ENCODE results near the gene SULT1A1. TPM values are rescaled to one million over a fixed set of nuclear protein-coding genes. Genes with fewer than 3 reads are reported as not detected.
"Not testable (repeated sequence)": the region's sequence is repeated elsewhere in the genome, so short reads cannot be mapped to it uniquely, and the experiment has no call there.

Gene SULT1A1
- total RNA-seq, 2 experiments from 2014 or later = 41.0 to 61.2 TPM

DNA sequence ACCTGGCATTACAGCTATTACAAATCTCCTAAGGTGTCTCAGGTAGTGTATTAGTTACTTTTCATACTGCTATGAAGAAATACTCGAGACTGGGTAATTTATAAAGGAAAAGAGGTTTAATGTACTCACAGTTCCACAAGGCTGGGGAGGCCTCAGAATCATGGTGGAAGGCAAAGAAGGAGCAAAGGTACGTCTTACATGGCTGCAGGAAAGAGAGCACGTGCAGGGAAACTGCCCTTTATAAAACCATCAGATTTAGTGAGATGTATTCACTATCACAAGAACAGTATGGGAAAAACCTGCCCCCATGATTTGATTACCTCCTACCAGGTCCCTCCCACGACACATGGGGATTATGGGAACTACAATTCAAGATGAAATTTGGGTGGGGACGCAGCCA is 21.1 kb upstream of the SULT1A1 start:
- H3K27ac ChIP-seq (ENCODE audit: low read depth, low read length, poor library complexity, severe bottlenecking); DNase-seq (ENCODE audit: low spot score); BruUV-seq (replicated peaks); H3K4me2 ChIP-seq (ENCODE audit: low read length); CTCF ChIA-PET (ENCODE audit: unreplicated experiment); H3K4me1 ChIP-seq (ENCODE audit: insufficient read depth, low read length, poor library complexity, severe bottlenecking); H3K36me3 ChIP-seq (ENCODE audit: insufficient read depth, low read length); H3K9me2 ChIP-seq (ENCODE audit: insufficient read depth, low read length); H3K79me2 ChIP-seq (ENCODE audit: insufficient read depth, low read depth, low read length); H3K9me3 ChIP-seq (ENCODE audit: low read length); intact Hi-C loops (cut with micrococcal nuclease; ENCODE audit: unreplicated experiment); H3K4me3 ChIP-seq (ENCODE audit: low read depth, low read length, poor library complexity, severe bottlenecking); H4K20me1 ChIP-seq (ENCODE audit: insufficient read depth, low read length); H2AFZ ChIP-seq (ENCODE audit: low read length); POLR2A ChIA-PET: not testable (repeated sequence)

DNA sequence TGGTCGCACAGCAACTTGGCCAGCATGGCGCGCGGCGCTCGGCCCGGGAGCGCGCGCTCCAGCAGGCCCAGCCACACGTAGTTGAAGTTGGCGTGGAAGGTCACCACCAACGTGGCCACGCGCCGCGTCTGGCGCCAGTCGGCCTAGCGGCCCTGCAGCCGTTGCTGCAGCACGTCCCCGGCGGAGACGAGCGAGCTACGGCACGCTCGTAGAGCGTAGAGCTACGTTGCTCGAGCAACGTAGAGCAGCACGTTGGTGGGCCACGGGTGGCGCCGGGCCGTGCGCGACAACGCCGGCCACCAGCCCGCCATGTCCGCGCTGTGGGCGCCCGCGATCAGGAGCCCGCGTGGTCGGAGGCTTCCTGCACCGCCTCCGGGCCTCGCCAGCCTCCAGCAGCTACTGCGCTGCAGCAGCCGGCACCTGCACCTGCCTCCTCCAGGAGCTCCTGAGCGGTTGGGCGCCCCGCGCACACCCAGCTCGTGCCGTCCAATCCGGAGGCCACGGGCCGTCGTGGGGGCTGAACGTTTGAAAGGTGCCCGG is 13.4 kb upstream of the SULT1A1 start:
- Histone ChIP-seq H4K20me1 (ENCODE audit: insufficient read depth, low read length) (no peaks in the 10 kb centered on the region), H3K79me2 (ENCODE audit: insufficient read depth, low read depth, low read length) (peaks cover 48% of the 10 kb centered on the region), H3K4me2 (ENCODE audit: low read length) (peak overlapping the region; percentile 77), H3K27ac (ENCODE audit: low read depth, low read length, poor library complexity, severe bottlenecking) (peak overlapping the region; percentile 60), H2AFZ (ENCODE audit: low read length) (peak overlapping the region; percentile 66), H3K4me1 (ENCODE audit: insufficient read depth, low read length, poor library complexity, severe bottlenecking) (peaks cover 43% of the 10 kb centered on the region), H3K9me3 (ENCODE audit: low read length) (no peaks in the 10 kb centered on the region), H3K9me2 (ENCODE audit: insufficient read depth, low read length) (no peaks in the 10 kb centered on the region), H3K4me3 (ENCODE audit: low read depth, low read length, poor library complexity, severe bottlenecking) (peak overlapping the region; percentile 92), H3K36me3 (ENCODE audit: insufficient read depth, low read length) (peaks cover 27% of the 10 kb centered on the region)
- DNase-seq (ENCODE audit: low spot score) = peak; percentile 94
- no TSS peak for BruUV-seq (replicated peaks)
- intact Hi-C loops (cut with micrococcal nuclease; ENCODE audit: unreplicated experiment) = loop anchor here (1.0 kb wide), 1 partner anchor 131 kb away; the partner anchor contains the start of gene CLN3
- CTCF ChIA-PET (ENCODE audit: unreplicated experiment) = interaction anchor here (0.6 kb wide), 1 partner anchor 132 kb away, joined by 3 read pairs; no protein-coding TSS in a partner anchor
- TF ChIP-seq EZH2phosphoT487 (IDR thresholded peaks at IDR 0.05; ENCODE audit: borderline replicate concordance, low read depth, low read length) = no peak
- TF ChIP-seq, protein P1, sequence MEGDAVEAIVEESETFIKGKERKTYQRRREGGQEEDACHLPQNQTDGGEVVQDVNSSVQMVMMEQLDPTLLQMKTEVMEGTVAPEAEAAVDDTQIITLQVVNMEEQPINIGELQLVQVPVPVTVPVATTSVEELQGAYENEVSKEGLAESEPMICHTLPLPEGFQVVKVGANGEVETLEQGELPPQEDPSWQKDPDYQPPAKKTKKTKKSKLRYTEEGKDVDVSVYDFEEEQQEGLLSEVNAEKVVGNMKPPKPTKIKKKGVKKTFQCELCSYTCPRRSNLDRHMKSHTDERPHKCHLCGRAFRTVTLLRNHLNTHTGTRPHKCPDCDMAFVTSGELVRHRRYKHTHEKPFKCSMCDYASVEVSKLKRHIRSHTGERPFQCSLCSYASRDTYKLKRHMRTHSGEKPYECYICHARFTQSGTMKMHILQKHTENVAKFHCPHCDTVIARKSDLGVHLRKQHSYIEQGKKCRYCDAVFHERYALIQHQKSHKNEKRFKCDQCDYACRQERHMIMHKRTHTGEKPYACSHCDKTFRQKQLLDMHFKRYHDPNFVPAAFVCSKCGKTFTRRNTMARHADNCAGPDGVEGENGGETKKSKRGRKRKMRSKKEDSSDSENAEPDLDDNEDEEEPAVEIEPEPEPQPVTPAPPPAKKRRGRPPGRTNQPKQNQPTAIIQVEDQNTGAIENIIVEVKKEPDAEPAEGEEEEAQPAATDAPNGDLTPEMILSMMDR (conservative IDR thresholded peaks at IDR 0.05; ENCODE audit: low read length) = no peak
- POLR2A ChIA-PET = interaction anchor here (0.6 to 1.1 kb wide), 2 partner anchors 131 to 434 kb away, joined by 3 to 4 read pairs; partner anchors contain the start of gene CLN3

DNA sequence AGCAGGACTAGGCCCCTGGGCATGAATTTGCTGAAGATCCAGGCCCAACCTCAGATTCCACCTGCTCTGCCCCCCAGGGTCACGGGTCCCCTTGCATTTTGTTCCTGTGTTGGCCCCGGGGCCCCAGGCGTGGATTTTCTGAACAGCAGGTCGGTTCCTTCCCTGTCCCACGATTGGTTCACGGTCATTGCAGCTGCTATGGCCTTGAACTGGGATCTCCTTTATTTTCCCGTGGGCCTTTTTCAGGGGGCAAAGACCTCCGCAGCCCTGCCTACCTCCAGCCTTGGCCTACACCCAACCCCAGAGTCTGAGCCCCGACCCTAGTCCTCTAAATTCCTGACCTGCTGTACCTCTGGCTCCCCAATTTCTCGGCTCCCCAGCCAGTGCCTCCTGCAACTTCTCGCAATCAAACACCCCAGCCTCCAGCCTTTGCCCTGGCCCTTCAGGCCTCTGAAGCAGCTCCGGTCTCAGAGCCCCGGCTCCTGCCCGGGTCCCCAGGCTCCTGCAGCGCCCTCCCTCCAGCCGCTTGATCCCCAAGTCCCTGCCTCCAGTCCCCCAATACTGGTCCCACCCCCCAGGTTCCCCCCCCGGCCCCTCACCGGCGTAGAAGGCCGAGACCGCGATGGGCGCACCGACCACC is 12.8 kb upstream of the SULT1A1 start:
- peak overlapping the region; percentile 66 for H2AFZ ChIP-seq (ENCODE audit: low read length)
- intact Hi-C loops (cut with micrococcal nuclease; ENCODE audit: unreplicated experiment) = loop anchor here (1.0 kb wide), 1 partner anchor 130 kb away; the partner anchor contains the start of gene CLN3

More for the DNA sequence above, 12.8 kb upstream of the SULT1A1 start:
- not testable (repeated sequence) for BruUV-seq (replicated peaks); H3K9me2 ChIP-seq (ENCODE audit: insufficient read depth, low read length); H4K20me1 ChIP-seq (ENCODE audit: insufficient read depth, low read length); H3K9me3 ChIP-seq (ENCODE audit: low read length)
- Histone ChIP-seq H3K36me3 (ENCODE audit: insufficient read depth, low read length) (peaks cover 27% of the 10 kb centered on the region), H3K4me3 (ENCODE audit: low read depth, low read length, poor library complexity, severe bottlenecking) (peak overlapping the region; percentile 92), H3K27ac (ENCODE audit: low read depth, low read length, poor library complexity, severe bottlenecking) (peak overlapping the region; percentile 60), H3K4me1 (ENCODE audit: insufficient read depth, low read length, poor library complexity, severe bottlenecking) (peaks cover 49% of the 10 kb centered on the region), H3K79me2 (ENCODE audit: insufficient read depth, low read depth, low read length) (peaks cover 49% of the 10 kb centered on the region), H3K4me2 (ENCODE audit: low read length) (peak overlapping the region; percentile 77)
- CTCF ChIA-PET (ENCODE audit: unreplicated experiment) = interaction anchor here (0.6 kb wide), 1 partner anchor 132 kb away, joined by 3 read pairs; no protein-coding TSS in a partner anchor
- DNase-seq (ENCODE audit: low spot score) = peak; percentile 29
- POLR2A ChIA-PET = interaction anchor here (1.1 kb wide), 1 partner anchor 131 kb away, joined by 3 read pairs; the partner anchor contains the start of gene CLN3
